K562 (cell line): ENCODE measurements around the gene FKRP. TPM values are rescaled to one million over a fixed set of nuclear protein-coding genes. Genes with fewer than 3 reads are reported as not detected.
A peak's percentile ranks its signal among the peaks of the same experiment; 100 is the strongest.

Source experiments
- CBX2 ChIP-seq: fragments of 200-600 bp; sonication (generic); IDR thresholded peaks from one replicate; pipeline ENCODE4 v1.6.1; 2012; ENCODE audit warnings: mild to moderate bottlenecking, low read length, inconsistent platforms; ENCODE audit not compliant: insufficient read depth, poor library complexity, severe bottlenecking
- CHD1 ChIP-seq: fragments of 200-600 bp; sonication (generic); IDR thresholded peaks from one replicate; pipeline ENCODE4 v1.6.1; 2012; ENCODE audit warnings: mild to moderate bottlenecking, moderate library complexity, low read length, inconsistent platforms
- DEAF1 ChIP-seq: fragments of 450-650 bp; formaldehyde crosslinking; IDR thresholded peaks from 2 replicates; pipeline ENCODE4 v1.4.0; 2020; ENCODE audit warnings: mild to moderate bottlenecking, moderate library complexity
- GATA2 ChIP-seq: sonication (generic); formaldehyde crosslinking; IDR thresholded peaks from 2 replicates; pipeline ENCODE4 v1.4.0; 2020; ENCODE audit warnings: mild to moderate bottlenecking, missing genetic modification reagents
- MCM2 ChIP-seq: fragments of 450-650 bp; IDR thresholded peaks from 2 replicates; pipeline ENCODE4 v1.6.1; 2017; ENCODE audit warnings: low read depth, mild to moderate bottlenecking
- MTA3 ChIP-seq: fragments of 450-650 bp; formaldehyde crosslinking; IDR thresholded peaks from 2 replicates; pipeline ENCODE4 v1.6.1; 2017; ENCODE audit warnings: mild to moderate bottlenecking, borderline replicate concordance
- PBX2 ChIP-seq, 2 experiments: IDR thresholded peaks in 1 of 2; conservative IDR thresholded peaks in 1 of 2; 2 replicates each; pipeline ENCODE4 v1.6.1; 2016; ENCODE audit warnings: low read depth in 2 of 2, mild to moderate bottlenecking in 1 of 2, missing compliant biosample characterization in 1 of 2, missing genetic modification characterization in 1 of 2, moderate library complexity in 1 of 2
- POLR2AphosphoS5 ChIP-seq: IDR thresholded peaks from 2 replicates; pipeline ENCODE4 v1.6.1; 2011; ENCODE audit warnings: mild to moderate bottlenecking, low read depth, low read length, moderate library complexity; ENCODE audit not compliant: control insufficient read depth, insufficient read depth
- RREB1 ChIP-seq: fragments of 250-450 bp; sonication (Bioruptor Pico); IDR thresholded peaks from 2 replicates; pipeline ENCODE4 v1.4.0; 2020
- ZBTB1 ChIP-seq: sonication (generic); formaldehyde crosslinking; IDR thresholded peaks from 2 replicates; pipeline ENCODE4 v1.8.1; 2023; ENCODE audit warnings: missing genetic modification reagents, low read depth, mild to moderate bottlenecking, borderline replicate concordance
- ZNF121 ChIP-seq: sonication (generic); formaldehyde crosslinking; conservative IDR thresholded peaks from 2 replicates; pipeline ENCODE4 v1.8.0; 2022; ENCODE audit warnings: missing genetic modification reagents
- ZNF740 ChIP-seq, 3 experiments: fragments of 200-800 bp in 1 of 3; sonication (Bioruptor generic) in 1 of 3; sonication (generic) in 1 of 3; formaldehyde crosslinking in 1 of 3; IDR thresholded peaks; 2 replicates each; pipeline versions ENCODE4 v1.6.1 to v1.8.0; 2016 to 2022; ENCODE audit warnings: mild to moderate bottlenecking in 2 of 3, missing compliant biosample characterization in 2 of 3, missing genetic modification characterization in 2 of 3, missing genetic modification reagents in 1 of 3
- polyA plus RNA-seq, 8 experiments: library from polyadenylated mRNA; depleted of rRNA in 4 of 8; stranded (reverse) in 5 of 8; unstranded in 3 of 8; fragments of >200 nt; fragmentation: Nextera tagmentation in 2 of 8; fragmentation: Illumina TruSeq in 1 of 8; extraction: Ambion mirVana in 2 of 8; extraction: Trizol in 1 of 8; gene quantifications; 2 replicates each; pipeline versions ENCODE4 v1.2.1 to v1.2.3, GENCODE V29; 2011 to 2014; ENCODE audit warnings: inconsistent platforms in 1 of 8, missing spikeins in 1 of 8
- total RNA-seq, 7 experiments: library from RNA; depleted of rRNA in 6 of 7; stranded (reverse); fragments of >200 nt in 6 of 7; fragmentation: Illumina TruSeq in 2 of 7; extraction: Trizol in 2 of 7; gene quantifications; 2 replicates each; pipeline versions ENCODE4 v1.2.1 to v1.2.3, GENCODE V29; 2011 to 2021; ENCODE audit warnings: low replicate concordance in 1 of 7

FKRP gene
- total and polyA plus RNA-seq, 9 of the 15 experiments (the other 6 are each of a cell fraction or from before 2014, with no cell fraction given): 0.68 to 16.1 (median 6.5) TPM

GRCh38 chr19:46731007-46731501 is 14.8 kb upstream of the FKRP start (continued):
- TF ChIP-seq ZNF740 (CRISPR knock-in tag; IDR thresholded peaks at IDR 0.05) (no peak), ZNF740 (tag; IDR thresholded peaks at IDR 0.05) (no peak), GATA2 (CRISPR knock-in tag) (no peak), CHD1 (no peak), ZNF121 (no peak), CBX2 (no peak), PBX2 (CRISPR knock-in tag; IDR thresholded peaks at IDR 0.05; ENCODE audit: low read depth) (no peak), PBX2 (tag; conservative IDR thresholded peaks at IDR 0.05; ENCODE audit: low read depth) (0 out of 2 replicates have a peak, but pooled peaks have one; percentile 13), DEAF1 (no peak), POLR2AphosphoS5 (0 out of 2 replicates have a peak, but pooled peaks have one; percentile 20), RREB1 (no peak), MTA3 (0 out of 2 replicates have a peak, but pooled peaks have one; percentile 33), MCM2 (no peak), ZBTB1 (CRISPR knock-in tag) (no peak; the same call in 1 of the 2 replicates)
